Retinal pigment epithelial cell (primary cell): ENCODE measurements around the gene RTEL1.
"Not testable (repeated sequence)": the region's sequence is repeated elsewhere in the genome, so short reads cannot be mapped to it uniquely, and the experiment has no call there.

ENCODE experiments used
- DNase-seq: peaks from one replicate; pipeline ENCODE4 v3.0.0-alpha.2; 2010; ENCODE audit warnings: low read depth
- H3K4me3 ChIP-seq: 2 replicates; pipeline ENCODE4 v1.5.1; 2011; ENCODE audit warnings: mild to moderate bottlenecking, low read length, control low read depth, moderate library complexity
- CTCF ChIP-seq: conservative IDR thresholded peaks from 2 replicates; pipeline ENCODE4 v1.5.1; 2011; ENCODE audit warnings: low read depth, low read length, control low read depth, inconsistent platforms

RTEL1 gene

DNA sequence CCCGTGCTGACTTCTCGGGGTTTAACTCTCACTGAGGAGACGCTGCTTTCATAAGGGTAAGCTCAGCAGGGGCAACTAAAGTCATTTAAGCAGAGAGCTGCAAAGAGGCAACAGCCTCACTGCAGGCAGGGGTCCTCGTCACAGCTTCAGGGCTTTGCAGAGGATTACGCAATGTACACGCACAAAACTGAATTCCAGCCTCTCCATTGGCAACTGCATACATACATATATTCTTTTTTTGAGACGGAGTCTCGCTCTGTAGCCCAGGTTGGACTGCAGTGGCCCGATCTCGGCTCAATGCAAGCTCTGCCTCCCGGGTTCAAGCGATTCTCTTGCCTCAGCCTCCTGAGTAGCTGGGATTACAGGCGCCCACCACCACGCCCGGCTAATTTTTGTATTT, 33.6 kb upstream of the RTEL1 start:
- no peak for DNase-seq
- H3K4me3 ChIP-seq, result no peak overlapping the region
- TF ChIP-seq CTCF, result no peak

DNA sequence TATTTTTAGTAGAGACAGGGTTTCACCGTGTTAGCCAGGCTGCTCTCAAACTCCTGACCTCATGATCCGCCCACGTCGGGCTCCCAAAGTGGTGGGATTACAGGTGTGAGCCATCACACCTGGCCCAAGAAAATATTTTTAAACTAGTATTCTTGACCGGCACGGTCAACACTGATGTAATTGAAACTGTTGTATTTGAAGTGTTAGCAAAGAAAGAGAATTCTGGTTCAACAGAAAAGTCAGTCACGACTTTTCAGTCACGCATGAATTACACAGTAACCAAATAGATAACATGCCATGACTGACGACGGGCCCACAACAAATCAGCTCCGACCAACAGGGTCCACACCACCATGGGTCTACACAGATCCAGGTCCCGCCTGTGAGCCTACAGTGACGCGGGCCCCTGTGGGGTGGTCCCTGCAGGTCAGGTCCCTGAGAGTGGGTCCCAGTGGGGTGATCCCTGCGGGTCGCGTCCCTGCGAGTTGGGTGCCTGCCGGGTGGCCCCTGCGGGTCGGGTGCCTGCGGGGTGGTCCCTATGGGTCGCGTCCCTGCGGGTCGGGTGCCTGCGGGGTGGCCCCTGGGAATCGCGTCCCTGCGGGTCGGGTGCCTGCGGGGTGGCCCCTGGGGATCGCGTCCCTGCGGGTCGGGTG, 32.2 kb upstream of the RTEL1 start:
- peak overlapping the region; percentile 66 for H3K4me3 ChIP-seq
- no peak for TF ChIP-seq CTCF
- DNase-seq, result no peak

DNA sequence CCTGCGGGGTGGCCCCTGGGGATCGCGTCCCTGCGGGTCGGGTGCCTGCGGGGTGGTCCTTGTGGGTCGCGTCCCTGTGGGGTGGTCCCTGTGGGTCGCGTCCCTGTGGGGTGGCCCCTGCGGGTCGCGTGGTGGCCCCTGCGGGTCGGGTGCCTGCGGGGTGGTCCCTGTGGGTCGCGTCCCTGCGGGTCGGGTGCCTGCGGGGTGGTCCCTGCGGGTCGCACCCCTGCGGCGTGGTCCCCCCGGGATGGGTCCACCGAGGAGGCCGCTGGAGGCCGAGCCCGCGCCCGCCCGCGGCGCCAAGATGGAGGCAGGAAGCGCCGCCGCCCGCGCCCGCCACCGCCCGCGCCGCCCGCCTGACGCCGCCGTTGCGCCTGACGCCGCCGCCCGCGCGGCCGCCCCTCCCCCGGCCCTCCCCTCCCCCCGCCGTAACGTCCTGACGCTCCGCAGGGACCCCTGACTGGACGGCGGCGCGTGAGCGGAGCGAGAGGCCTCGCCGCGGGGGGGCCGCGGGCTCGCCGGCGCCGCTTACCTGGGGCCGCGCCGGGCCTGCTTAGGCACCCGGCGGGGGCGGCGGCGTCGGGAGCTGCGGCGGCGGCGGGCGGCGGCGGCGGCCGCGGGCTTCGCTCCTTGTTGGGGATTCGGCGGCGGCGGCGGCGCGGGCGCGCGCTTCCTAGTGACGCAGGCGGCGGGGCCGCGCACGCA, 31.5 kb upstream of the RTEL1 start, which contains the start of gene GMEB2:
TSS of gene GMEB2 (minus strand) at position 678 of the 705 bp plus-strand sequence. CDS start 7,704 bp downstream, outside the sequence.
- no peak for TF ChIP-seq CTCF
- H3K4me3 ChIP-seq, result peak within 1 kb of the TSS; percentile 78
- no peak for DNase-seq

DNA sequence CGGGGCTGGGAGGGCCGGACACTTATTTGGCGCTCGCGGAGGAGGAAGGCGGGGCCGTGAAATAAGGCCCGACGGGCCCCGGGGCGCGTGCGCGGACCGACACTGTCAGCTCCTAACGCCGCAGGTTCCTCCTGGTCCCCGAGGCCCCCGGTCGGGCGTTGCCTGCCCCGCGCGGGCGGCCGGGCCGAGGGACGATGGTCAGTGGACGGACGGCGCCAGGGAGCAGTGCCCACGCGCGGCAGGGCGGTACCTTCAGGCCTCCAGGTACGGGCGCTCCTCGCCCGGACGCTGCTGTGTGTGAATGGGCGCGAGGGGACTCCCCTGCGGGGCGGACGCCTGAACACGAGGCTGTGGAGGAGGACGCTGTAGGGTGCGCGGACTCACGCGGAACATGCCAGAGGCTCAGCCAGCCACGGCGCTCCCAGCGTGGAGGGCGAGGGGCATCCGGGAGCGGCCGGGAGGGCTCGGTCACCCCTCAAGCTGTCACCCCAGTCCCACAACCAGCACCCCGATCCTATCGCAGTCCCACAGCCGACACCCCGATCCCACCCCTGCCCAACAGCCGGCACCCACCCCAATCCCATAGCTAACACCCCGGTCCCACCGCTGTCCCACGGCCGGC, 30.9 kb upstream of the RTEL1 start:
- no peak for TF ChIP-seq CTCF
- DNase-seq, result peak; percentile 56
- peak overlapping the region; percentile 78 for H3K4me3 ChIP-seq

DNA sequence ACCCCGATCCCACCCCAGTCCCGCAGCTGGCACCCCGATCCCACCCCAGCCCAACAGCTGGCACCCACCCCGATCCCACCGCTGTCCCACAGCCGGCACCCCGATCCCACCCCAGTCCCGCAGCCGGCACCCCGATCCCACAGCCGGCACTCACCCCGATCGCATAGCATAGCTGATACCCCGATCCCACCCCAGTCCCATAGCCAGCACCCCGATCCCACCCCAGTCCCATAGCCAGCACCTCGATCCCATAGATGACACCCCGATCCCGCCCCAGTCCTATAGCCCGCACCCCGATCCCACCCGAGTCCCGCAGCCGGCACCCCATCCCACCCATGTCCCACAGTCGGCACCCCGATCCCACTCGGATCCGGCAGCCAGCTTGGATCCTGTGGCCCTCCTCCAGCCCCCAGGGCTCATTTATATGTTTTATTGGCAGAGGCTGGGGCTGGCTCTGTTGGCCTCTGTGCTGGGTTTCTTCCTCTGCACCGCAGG, 30.3 kb upstream of the RTEL1 start:
- DNase-seq, result no peak
- H3K4me3 ChIP-seq, result peak overlapping the region; percentile 78
- TF ChIP-seq CTCF, result no peak

GRCh38 chr20:63628246-63628975, 29.7 kb upstream of the RTEL1 start:
- no peak for TF ChIP-seq CTCF
- DNase-seq, result no peak
- peak overlapping the region; percentile 78 for H3K4me3 ChIP-seq

DNA sequence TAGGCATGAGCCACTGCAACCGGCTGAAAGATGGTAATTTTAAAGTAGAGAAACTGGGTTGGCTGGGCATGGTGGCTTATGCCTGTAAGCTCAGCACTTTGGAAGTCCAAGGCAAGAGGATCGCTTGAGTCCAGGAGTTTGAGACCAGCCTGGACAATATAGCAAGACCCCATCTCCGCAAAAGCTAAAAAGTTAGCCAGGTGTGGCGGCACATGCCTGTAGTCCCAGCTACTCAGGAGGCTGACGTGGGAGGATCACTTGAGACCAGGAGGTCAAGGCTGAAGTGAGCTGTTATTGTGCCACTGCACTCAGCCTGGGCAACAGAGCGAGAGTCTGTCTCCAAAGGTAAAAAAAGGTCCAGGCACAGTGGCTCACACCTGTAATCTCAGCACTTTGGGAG, 27.2 kb upstream of the RTEL1 start:
- H3K4me3 ChIP-seq, DNase-seq: not testable (repeated sequence)

DNA sequence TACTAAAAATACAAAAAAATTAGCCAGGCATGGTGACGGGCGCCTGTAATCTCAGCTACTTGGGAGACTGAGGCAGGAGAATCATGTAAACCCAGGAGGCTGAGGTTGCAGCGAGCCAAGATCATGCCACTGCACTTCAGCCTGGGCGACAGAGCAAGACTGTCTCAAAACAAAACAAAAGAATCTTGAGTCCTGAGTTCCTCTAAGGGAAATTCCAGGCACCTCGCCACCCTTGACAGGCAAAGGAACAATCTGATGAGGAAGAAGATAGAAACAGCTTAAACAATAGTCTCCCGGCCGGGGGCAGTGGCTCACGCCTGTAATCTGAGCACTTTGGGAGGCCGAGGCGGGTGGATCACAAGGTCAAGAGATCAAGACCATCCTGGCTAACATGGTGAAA, 26.7 kb upstream of the RTEL1 start:
- H3K4me3 ChIP-seq, DNase-seq: not testable (repeated sequence)
